Dendritic cell treated with granulocyte-macrophage colony-stimulating factor and Interleukin-4, amounts not matched to agents 40 ng/mL and 50 ng/mL, for 4 days (primary cell): ENCODE data around the gene MYH6.
"Not testable (repeated sequence)": the region's sequence is repeated elsewhere in the genome, so short reads cannot be mapped to it uniquely, and the experiment has no call there.

ENCODE experiments used
- H3K27ac Mint-ChIP-seq: one replicate; pipeline ENCODE4 v1.8.0; 2022; ENCODE audit warnings: mild to moderate bottlenecking, mixed read lengths
- H3K27me3 Mint-ChIP-seq: one replicate; pipeline ENCODE4 v1.8.0; 2022; ENCODE audit warnings: mild to moderate bottlenecking, mixed read lengths
- H3K36me3 Mint-ChIP-seq: one replicate; pipeline ENCODE4 v1.8.0; 2022; ENCODE audit warnings: low read depth, mixed read lengths
- H3K4me1 Mint-ChIP-seq: one replicate; pipeline ENCODE4 v1.8.0; 2022; ENCODE audit warnings: low read depth, mixed read lengths
- H3K4me3 Mint-ChIP-seq: one replicate; pipeline ENCODE4 v1.8.0; 2022; ENCODE audit warnings: mild to moderate bottlenecking, moderate library complexity, mixed read lengths
- H3K9me3 Mint-ChIP-seq: one replicate; pipeline ENCODE4 v1.8.0; 2022; ENCODE audit warnings: mixed read lengths
- intact Hi-C: fragments of 100-400 bp; cut with micrococcal nuclease; formaldehyde crosslinking; loops from one replicate; pipeline ENCODE4 v1.15.0; 2022

Gene MYH6

GRCh38 chr14:23430723-23431085 lies 22.6 kb upstream of the MYH6 start:
- intact Hi-C loops: no loop called here
- Mint-ChIP-seq H3K36me3 (no peaks in the 10 kb centered on the region), H3K27me3 (peaks cover 12% of the 10 kb centered on the region), H3K4me3 (no peak overlapping the region), H3K4me1 (no peaks in the 10 kb centered on the region), H3K27ac (no peak overlapping the region), H3K9me3 (no peaks in the 10 kb centered on the region)

- Mint-ChIP-seq H3K36me3 (no peaks in the 10 kb centered on the region), H3K27me3 (peaks cover 12% of the 10 kb centered on the region), H3K4me1 (no peaks in the 10 kb centered on the region), H3K4me3 (no peak overlapping the region), H3K27ac (no peak overlapping the region), H3K9me3 (no peaks in the 10 kb centered on the region)
- intact Hi-C loops: no loop called here
Observed at GRCh38 chr14:23430016-23430722, 22.1 kb upstream of the MYH6 start.

GRCh38 chr14:23428686-23429495 lies 20.8 kb upstream of the MYH6 start:
- Mint-ChIP-seq H3K27ac (no peak overlapping the region), H3K9me3 (no peaks in the 10 kb centered on the region), H3K4me3 (no peak overlapping the region), H3K27me3 (peaks cover 13% of the 10 kb centered on the region), H3K4me1 (no peaks in the 10 kb centered on the region), H3K36me3 (no peaks in the 10 kb centered on the region)
- intact Hi-C loops: no loop called here

GRCh38 chr14:23425798-23426197 lies 17.7 kb upstream of the MYH6 start:
- H3K4me1 Mint-ChIP-seq, H3K36me3 Mint-ChIP-seq, H3K9me3 Mint-ChIP-seq, intact Hi-C loops, H3K4me3 Mint-ChIP-seq, H3K27me3 Mint-ChIP-seq, H3K27ac Mint-ChIP-seq: not testable (repeated sequence)

- Mint-ChIP-seq H3K27ac (no peak overlapping the region), H3K4me3 (no peak overlapping the region), H3K27me3 (peaks cover 8% of the 10 kb centered on the region), H3K4me1 (no peaks in the 10 kb centered on the region), H3K9me3 (no peaks in the 10 kb centered on the region), H3K36me3 (no peaks in the 10 kb centered on the region)
- intact Hi-C loops: no loop called here
Observed at GRCh38 chr14:23425169-23425568, 17.1 kb upstream of the MYH6 start.

- H3K27ac Mint-ChIP-seq: no peak overlapping the region
- H3K4me3 Mint-ChIP-seq: no peak overlapping the region
- H3K36me3 Mint-ChIP-seq: no peaks in the 10 kb centered on the region
- intact Hi-C loops: no loop called here
- H3K27me3 Mint-ChIP-seq: peaks cover 6% of the 10 kb centered on the region
- no peaks in the 10 kb centered on the region for H3K9me3 Mint-ChIP-seq
- no peaks in the 10 kb centered on the region for H3K4me1 Mint-ChIP-seq
Observed at GRCh38 chr14:23423657-23424056, 15.6 kb upstream of the MYH6 start.

GRCh38 chr14:23421594-23421993 lies 13.5 kb upstream of the MYH6 start:
- Mint-ChIP-seq H3K27ac (no peak overlapping the region), H3K9me3 (no peaks in the 10 kb centered on the region), H3K27me3 (peaks cover 4% of the 10 kb centered on the region), H3K4me3 (no peak overlapping the region), H3K36me3 (no peaks in the 10 kb centered on the region), H3K4me1 (no peaks in the 10 kb centered on the region)
- intact Hi-C loops: no loop called here

GRCh38 chr14:23419646-23420045 lies 11.6 kb upstream of the MYH6 start:
- H3K36me3 Mint-ChIP-seq, H3K4me1 Mint-ChIP-seq, H3K9me3 Mint-ChIP-seq, H3K4me3 Mint-ChIP-seq, intact Hi-C loops, H3K27me3 Mint-ChIP-seq, H3K27ac Mint-ChIP-seq: not testable (repeated sequence)

GRCh38 chr14:23418021-23418420 lies 9.9 kb upstream of the MYH6 start:
- H3K4me1 Mint-ChIP-seq: no peaks in the 10 kb centered on the region
- no peak overlapping the region for H3K27ac Mint-ChIP-seq
- H3K4me3 Mint-ChIP-seq: no peak overlapping the region
- H3K36me3 Mint-ChIP-seq: no peaks in the 10 kb centered on the region
- H3K9me3 Mint-ChIP-seq: no peaks in the 10 kb centered on the region
- intact Hi-C loops: no loop called here
- H3K27me3 Mint-ChIP-seq: peaks cover 2% of the 10 kb centered on the region

GRCh38 chr14:23417269-23417668 lies 9.2 kb upstream of the MYH6 start:
- intact Hi-C loops, H3K4me1 Mint-ChIP-seq, H3K27me3 Mint-ChIP-seq, H3K4me3 Mint-ChIP-seq, H3K36me3 Mint-ChIP-seq, H3K9me3 Mint-ChIP-seq, H3K27ac Mint-ChIP-seq: not testable (repeated sequence)

- H3K36me3 Mint-ChIP-seq: no peaks in the 10 kb centered on the region
- no peak overlapping the region for H3K4me3 Mint-ChIP-seq
- H3K27me3 Mint-ChIP-seq: peaks cover 2% of the 10 kb centered on the region
- H3K4me1 Mint-ChIP-seq: no peaks in the 10 kb centered on the region
- no peak overlapping the region for H3K27ac Mint-ChIP-seq
- intact Hi-C loops: no loop called here
- H3K9me3 Mint-ChIP-seq: no peaks in the 10 kb centered on the region
Observed at GRCh38 chr14:23416801-23417200, 8.7 kb upstream of the MYH6 start.

- H3K9me3 Mint-ChIP-seq: no peaks in the 10 kb centered on the region
- H3K27me3 Mint-ChIP-seq: peaks cover 2% of the 10 kb centered on the region
- no peak overlapping the region for H3K4me3 Mint-ChIP-seq
- H3K27ac Mint-ChIP-seq: no peak overlapping the region
- intact Hi-C loops: no loop called here
- H3K4me1 Mint-ChIP-seq: no peaks in the 10 kb centered on the region
- H3K36me3 Mint-ChIP-seq: no peaks in the 10 kb centered on the region
Observed at GRCh38 chr14:23415821-23416778, 8.0 kb upstream of the MYH6 start.

- intact Hi-C loops: no loop called here
- no peaks in the 10 kb centered on the region for H3K4me1 Mint-ChIP-seq
- no peaks in the 10 kb centered on the region for H3K36me3 Mint-ChIP-seq
- no peak overlapping the region for H3K27ac Mint-ChIP-seq
- H3K4me3 Mint-ChIP-seq: no peak overlapping the region
- H3K9me3 Mint-ChIP-seq: no peaks in the 10 kb centered on the region
- H3K27me3 Mint-ChIP-seq: peaks cover 2% of the 10 kb centered on the region
Observed at GRCh38 chr14:23414906-23415820, 7.1 kb upstream of the MYH6 start.
